ENCODE data around the gene ZAP70.

ZAP70 gene

GRCh38 chr2:97732436-97733340 is 19.3 kb downstream of the ZAP70 start:
- Histone ChIP-seq H3K36me3 (peaks cover 6 to 78% (median 40%) of the 10 kb centered on the region in 11 experiments; a peak in 21 of 22 replicates), H3K4me2 (peak overlapping the region in 8 of 11 experiments; percentile 71 to 97 (median 80); a peak in 16 of 22 replicates), H3K4me3 (no peak overlapping the region), H4K20me1 (peaks cover 0 to 14% (median 0%) of the 10 kb centered on the region in 11 experiments; a peak in 2 of 22 replicates), H3K27me3 (no peaks in the 10 kb centered on the region), H3K9ac (peak overlapping the region in 1 of 11 experiments; percentile 60; a peak in 1 of 22 replicates), H3K9me3 (replicated peaks in 1 of 11) (peaks cover 11 to 15% (median 12%) of the 10 kb centered on the region in 11 experiments), H3K4me1 (peaks cover 24 to 72% (median 53%) of the 10 kb centered on the region in 10 experiments), H3K27ac (peak overlapping the region in 5 of 11 experiments; percentile 8 to 98 (median 73); a peak in 6 of 22 replicates)
- no peak for TF ChIP-seq Cebpa-rat (IDR thresholded peaks at IDR 0.05)

- TF ChIP-seq Cebpa-rat (IDR thresholded peaks at IDR 0.05), result no peak
- peaks cover 11 to 15% (median 12%) of the 10 kb centered on the region in 11 experiments for H3K9me3 ChIP-seq (replicated peaks in 1 of 11)
- H3K4me3 ChIP-seq, result no peak overlapping the region
- peaks cover 6 to 86% (median 48%) of the 10 kb centered on the region in 11 experiments; a peak in 21 of 22 replicates for H3K36me3 ChIP-seq
- H3K9ac ChIP-seq, result no peak overlapping the region
- H4K20me1 ChIP-seq, result peaks cover 0 to 14% (median 0%) of the 10 kb centered on the region in 11 experiments; a peak in 2 of 22 replicates
- peaks cover 16 to 64% (median 45%) of the 10 kb centered on the region in 10 experiments for H3K4me1 ChIP-seq
- H3K27me3 ChIP-seq, result no peaks in the 10 kb centered on the region
- peak overlapping the region in 4 of 11 experiments; percentile 8 to 95 (median 19); a peak in 2 of 22 replicates for H3K27ac ChIP-seq
- peak overlapping the region in 5 of 11 experiments; percentile 76 to 97 (median 81); a peak in 6 of 22 replicates for H3K4me2 ChIP-seq
Measured at GRCh38 chr2:97733341-97734035, 20.1 kb downstream of the ZAP70 start.

GRCh38 chr2:97734061-97735051 is 21.0 kb downstream of the ZAP70 start:
- no peak overlapping the region for H3K4me2 ChIP-seq
- peaks cover 11 to 15% (median 12%) of the 10 kb centered on the region in 11 experiments for H3K9me3 ChIP-seq (replicated peaks in 1 of 11)
- H3K4me3 ChIP-seq, result no peak overlapping the region
- peaks cover 6 to 89% (median 49%) of the 10 kb centered on the region in 11 experiments; a peak in 21 of 22 replicates for H3K36me3 ChIP-seq
- no peak for TF ChIP-seq Cebpa-rat (IDR thresholded peaks at IDR 0.05)
- no peak overlapping the region for H3K9ac ChIP-seq
- peaks cover 0 to 14% (median 0%) of the 10 kb centered on the region in 11 experiments; a peak in 3 of 22 replicates for H4K20me1 ChIP-seq
- no peaks in the 10 kb centered on the region for H3K27me3 ChIP-seq
- H3K4me1 ChIP-seq, result peaks cover 13 to 55% (median 38%) of the 10 kb centered on the region in 10 experiments
- 0 out of 22 replicates have a peak overlapping the region, but pooled peaks of 1 of the 11 experiments have one; percentile 95 for H3K27ac ChIP-seq

- Histone ChIP-seq H3K9me3 (replicated peaks in 1 of 11) (peaks cover 4 to 8% (median 5%) of the 10 kb centered on the region in 11 experiments), H3K27me3 (no peaks in the 10 kb centered on the region), H3K4me1 (peaks cover 13 to 48% (median 38%) of the 10 kb centered on the region in 10 experiments), H3K27ac (no peak overlapping the region), H3K9ac (no peak overlapping the region), H3K4me3 (no peak overlapping the region), H3K4me2 (no peak overlapping the region), H4K20me1 (peaks cover 0 to 14% (median 0%) of the 10 kb centered on the region in 11 experiments; a peak in 3 of 22 replicates), H3K36me3 (peaks cover 4 to 89% (median 50%) of the 10 kb centered on the region in 11 experiments; a peak in 21 of 22 replicates)
- TF ChIP-seq Cebpa-rat (IDR thresholded peaks at IDR 0.05), result no peak
Measured at GRCh38 chr2:97735161-97735561, 21.8 kb downstream of the ZAP70 start.

- H3K36me3 ChIP-seq, result peaks cover 0 to 90% (median 55%) of the 10 kb centered on the region in 11 experiments; a peak in 16 of 22 replicates
- H3K4me3 ChIP-seq, result no peak overlapping the region
- peak overlapping the region in 2 of 11 experiments; percentile 24; a peak in 3 of 22 replicates for H3K9ac ChIP-seq
- TF ChIP-seq Cebpa-rat (IDR thresholded peaks at IDR 0.05), result no peak
- H3K27me3 ChIP-seq, result no peaks in the 10 kb centered on the region
- H3K4me1 ChIP-seq, result peaks cover 7 to 38% (median 31%) of the 10 kb centered on the region in 10 experiments
- H3K4me2 ChIP-seq, result no peak overlapping the region; a peak in 1 of 22 replicates
- H3K9me3 ChIP-seq (replicated peaks in 1 of 11), result no peaks in the 10 kb centered on the region
- peak overlapping the region in 2 of 11 experiments; percentile 45 to 49; a peak in 5 of 22 replicates for H3K27ac ChIP-seq
- H4K20me1 ChIP-seq, result peaks cover 0 to 14% (median 0%) of the 10 kb centered on the region in 11 experiments; a peak in 3 of 22 replicates
Measured at GRCh38 chr2:97736185-97736584, 22.8 kb downstream of the ZAP70 start.

GRCh38 chr2:97736608-97737330 is 23.4 kb downstream of the ZAP70 start:
- Histone ChIP-seq H3K9me3 (replicated peaks in 1 of 11) (no peaks in the 10 kb centered on the region), H3K4me1 (peaks cover 4 to 35% (median 30%) of the 10 kb centered on the region in 10 experiments), H3K9ac (no peak overlapping the region), H3K27me3 (no peaks in the 10 kb centered on the region), H3K4me2 (no peak overlapping the region), H3K36me3 (peaks cover 0 to 94% (median 55%) of the 10 kb centered on the region in 11 experiments; a peak in 16 of 22 replicates), H3K4me3 (no peak overlapping the region), H3K27ac (peak overlapping the region in 2 of 11 experiments; percentile 45 to 49; a peak in 4 of 22 replicates), H4K20me1 (peaks cover 0 to 14% (median 0%) of the 10 kb centered on the region in 11 experiments; a peak in 3 of 22 replicates)
- TF ChIP-seq Cebpa-rat (IDR thresholded peaks at IDR 0.05), result no peak

Data from BLaER1 treated with 17β-estradiol and CSF1 and Interleukin-3, amounts not matched to agents 10 nM and 100 nM (cell line).